Fibroblast of the conjunctiva (primary cell): ENCODE results near the gene HACL1.

Experiments
- DNase-seq: peaks from one replicate; pipeline ENCODE4 v3.0.0-alpha.2; 2010; ENCODE audit warnings: low read depth

The HACL1 gene

DNA sequence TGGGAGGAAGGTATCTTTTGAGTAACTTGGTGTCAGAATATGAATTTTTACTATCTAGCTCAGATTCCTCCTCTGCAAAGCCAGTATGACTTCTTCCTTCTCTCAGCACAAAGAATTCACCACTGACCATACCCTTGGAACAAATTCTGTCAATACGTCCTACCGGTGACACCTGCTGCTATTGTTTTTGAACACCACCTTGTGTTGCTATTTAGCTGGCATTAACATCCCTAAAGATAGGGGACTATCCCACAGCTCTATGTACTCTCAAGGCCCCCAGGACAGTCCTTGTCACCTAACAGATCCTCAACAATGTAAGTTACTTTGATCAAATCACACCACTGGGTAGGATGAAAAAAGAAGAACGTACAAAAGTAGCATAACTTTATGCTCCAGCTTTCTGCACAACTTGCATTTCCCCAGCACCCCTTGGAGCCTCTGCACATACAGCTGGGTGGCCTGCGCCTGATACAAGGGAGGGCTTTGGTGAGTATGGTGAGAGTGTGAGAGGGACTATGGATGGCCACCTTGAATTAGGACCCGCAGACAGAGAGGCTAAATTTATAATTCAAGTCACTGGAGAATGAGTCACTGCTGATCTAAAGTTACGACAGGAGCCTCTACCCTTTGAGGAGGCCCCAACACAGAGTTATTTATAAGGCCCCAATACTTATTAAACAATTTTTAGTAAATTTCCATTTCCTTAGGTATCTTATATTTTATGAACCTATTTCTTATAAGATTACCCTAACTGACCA, 77.5 kb downstream of the HACL1 start:
- DNase-seq, result no peak

- DNase-seq, result no peak
Observed at GRCh38 chr3:15522016-15522415, 79.4 kb downstream of the HACL1 start.

DNA sequence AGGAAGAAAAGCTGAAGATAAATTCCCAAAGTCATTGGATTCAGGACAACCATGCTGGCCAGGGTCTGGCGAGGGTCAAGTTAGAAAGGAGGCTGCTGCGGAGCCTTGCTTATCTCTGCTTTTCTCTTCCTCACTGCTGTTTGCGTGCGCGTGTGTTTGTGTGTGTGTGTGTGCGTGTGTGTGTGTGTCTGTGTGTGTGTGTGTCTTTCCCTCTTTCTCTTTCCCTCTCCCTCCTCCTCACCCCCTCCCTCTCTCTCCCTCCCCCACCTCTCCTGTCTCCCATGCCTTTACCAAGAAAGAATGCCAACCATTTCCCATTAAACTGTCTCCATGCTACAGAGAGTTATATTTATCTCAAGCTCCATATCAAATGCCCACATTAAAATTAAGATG, 79.8 kb downstream of the HACL1 start, which contains the start of gene COLQ:
Gene COLQ (minus strand): TSS at position 134 of the 393 bp plus-strand sequence. CDS start 81 bp downstream, at position 53.
- no peak for DNase-seq

GRCh38 chr3:15520804-15521572, 80.4 kb downstream of the HACL1 start:
- no peak for DNase-seq

DNA sequence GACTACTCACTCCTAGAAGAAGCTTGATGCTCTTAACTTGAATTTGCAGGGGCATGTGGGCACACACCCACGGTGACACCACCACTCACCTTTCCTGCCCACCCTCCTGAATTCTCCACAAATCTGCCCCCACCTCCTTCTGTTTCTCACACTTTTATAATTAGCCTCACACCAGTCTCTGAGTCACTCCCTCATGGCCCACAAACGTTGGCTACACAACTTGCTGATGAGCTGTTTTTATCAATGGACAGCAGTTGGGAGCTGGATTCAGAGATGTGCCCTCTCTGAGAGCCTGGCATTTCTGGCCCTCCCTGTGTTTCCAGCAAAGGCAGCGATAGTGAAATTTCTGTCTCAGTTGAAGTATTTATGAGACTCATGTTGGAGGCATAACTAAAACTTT, 81.2 kb downstream of the HACL1 start:
- DNase-seq, result no peak

DNA sequence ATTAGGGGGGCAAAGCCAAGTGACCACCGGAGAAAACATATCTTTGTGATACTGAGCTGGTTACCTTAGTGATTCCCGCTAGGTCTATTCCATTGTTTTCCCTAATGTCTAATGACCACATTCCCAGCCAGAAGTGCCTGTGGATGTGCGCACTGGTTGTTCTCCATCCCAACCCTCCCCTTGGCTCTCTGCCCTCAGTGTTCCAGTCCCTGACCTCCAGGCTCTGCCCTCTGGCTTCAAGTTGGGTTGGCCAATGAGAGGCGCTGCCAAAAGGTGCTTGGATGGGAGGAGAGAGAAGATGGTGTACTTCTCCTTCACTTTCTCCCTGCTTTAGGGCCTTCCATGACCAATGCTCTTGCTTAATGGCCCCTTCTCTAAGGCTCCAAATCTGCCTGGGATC, 82.3 kb downstream of the HACL1 start:
- DNase-seq, result no peak

- no peak for DNase-seq
Observed at GRCh38 chr3:15514663-15515340, 86.6 kb downstream of the HACL1 start.

DNA sequence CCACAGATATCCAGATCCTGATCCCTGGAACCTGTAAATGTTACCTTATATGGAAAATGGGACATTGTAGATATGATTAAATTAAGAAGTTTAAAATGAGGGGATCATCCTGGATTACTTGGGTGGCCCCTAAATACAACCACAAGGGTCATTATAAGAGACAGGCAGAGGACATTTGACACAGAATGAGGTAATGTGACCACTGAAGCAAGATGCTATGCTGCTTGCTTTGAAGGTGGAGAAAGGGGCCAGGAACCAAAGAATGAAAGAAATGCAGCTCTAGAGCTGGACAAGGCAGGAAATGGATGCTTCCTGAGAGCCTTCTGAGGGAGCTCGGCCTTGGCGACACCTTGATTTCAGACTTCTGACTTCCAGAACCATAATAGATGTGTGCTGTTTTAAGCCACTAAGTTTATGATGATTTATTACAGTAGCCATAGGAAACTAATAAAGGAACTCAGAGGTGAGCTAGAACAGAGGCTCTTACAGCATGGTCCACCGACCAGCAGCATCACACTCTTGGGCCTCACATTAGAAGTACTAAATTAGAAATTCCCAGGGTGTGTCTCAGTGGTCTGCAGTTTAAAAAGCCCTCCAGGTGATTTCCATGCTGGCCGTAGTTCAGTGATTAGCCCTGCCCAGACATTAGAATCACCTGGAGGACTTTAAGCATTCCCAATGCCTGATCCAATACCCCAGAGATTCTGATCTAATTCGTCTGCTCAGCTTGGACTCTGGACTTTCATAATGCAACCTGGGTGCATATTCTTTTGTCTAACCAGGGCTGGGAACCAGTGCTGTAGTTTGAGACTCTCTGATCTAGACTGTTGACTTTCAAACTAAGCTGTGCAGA, 87.3 kb downstream of the HACL1 start:
- DNase-seq, result no peak

- DNase-seq, result no peak
Observed at GRCh38 chr3:15513116-15513515, 88.3 kb downstream of the HACL1 start.

DNA sequence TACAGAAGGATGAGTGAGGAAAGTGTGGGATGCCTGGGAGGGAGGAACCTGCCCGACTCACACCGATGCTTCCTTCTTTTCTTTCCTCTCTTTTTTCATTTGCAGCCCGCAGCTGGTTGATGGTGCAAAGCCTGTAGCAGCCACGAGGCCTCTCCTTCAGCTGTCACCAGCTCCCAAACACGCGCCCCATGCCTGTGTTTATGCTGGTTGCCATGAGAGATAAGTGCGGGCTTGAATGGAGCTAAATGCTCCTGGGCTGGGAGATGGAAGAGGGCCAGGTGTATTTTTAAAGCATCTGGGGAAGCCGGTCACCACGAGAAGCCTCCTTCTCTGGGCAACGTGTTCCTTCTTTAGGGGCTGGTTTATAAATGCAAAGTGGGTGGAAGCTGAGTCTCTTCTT, 89.2 kb downstream of the HACL1 start:
- DNase-seq, result no peak

- no peak for DNase-seq
Observed at GRCh38 chr3:15511156-15511555, 90.2 kb downstream of the HACL1 start.
